ENCODE measurements around the gene ARHGAP6.

DNA sequence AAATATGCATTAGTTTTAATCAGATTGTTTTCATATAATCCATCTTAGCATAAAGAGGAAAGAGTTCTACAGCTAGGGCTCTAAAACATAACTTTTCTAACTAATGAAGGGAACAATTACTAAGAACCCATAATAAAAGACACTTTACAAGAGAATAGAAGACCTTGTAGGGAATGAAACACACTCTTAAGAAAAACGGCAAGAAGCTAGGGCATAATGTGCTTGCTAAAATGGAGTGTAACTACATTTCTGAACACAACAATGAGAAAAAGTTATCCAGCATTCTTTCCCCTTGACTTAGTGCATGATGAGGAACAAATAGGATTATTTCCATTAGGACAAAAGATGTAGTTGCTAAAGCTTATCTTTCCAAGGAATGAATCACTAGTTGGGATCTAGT is 54.6 kb downstream of the ARHGAP6 start:
- TF ChIP-seq POLR2A (IDR thresholded peaks at IDR 0.05), result no peak
- TF ChIP-seq, protein P1, sequence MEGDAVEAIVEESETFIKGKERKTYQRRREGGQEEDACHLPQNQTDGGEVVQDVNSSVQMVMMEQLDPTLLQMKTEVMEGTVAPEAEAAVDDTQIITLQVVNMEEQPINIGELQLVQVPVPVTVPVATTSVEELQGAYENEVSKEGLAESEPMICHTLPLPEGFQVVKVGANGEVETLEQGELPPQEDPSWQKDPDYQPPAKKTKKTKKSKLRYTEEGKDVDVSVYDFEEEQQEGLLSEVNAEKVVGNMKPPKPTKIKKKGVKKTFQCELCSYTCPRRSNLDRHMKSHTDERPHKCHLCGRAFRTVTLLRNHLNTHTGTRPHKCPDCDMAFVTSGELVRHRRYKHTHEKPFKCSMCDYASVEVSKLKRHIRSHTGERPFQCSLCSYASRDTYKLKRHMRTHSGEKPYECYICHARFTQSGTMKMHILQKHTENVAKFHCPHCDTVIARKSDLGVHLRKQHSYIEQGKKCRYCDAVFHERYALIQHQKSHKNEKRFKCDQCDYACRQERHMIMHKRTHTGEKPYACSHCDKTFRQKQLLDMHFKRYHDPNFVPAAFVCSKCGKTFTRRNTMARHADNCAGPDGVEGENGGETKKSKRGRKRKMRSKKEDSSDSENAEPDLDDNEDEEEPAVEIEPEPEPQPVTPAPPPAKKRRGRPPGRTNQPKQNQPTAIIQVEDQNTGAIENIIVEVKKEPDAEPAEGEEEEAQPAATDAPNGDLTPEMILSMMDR (IDR thresholded peaks at IDR 0.05), result no peak
